ENCODE measurements around the gene SH3GLB1. TPM values are rescaled to one million over a fixed set of nuclear protein-coding genes. Genes with fewer than 3 reads are reported as not detected.

SH3GLB1 gene
- total and polyA plus RNA-seq, 2 of the 13 experiments (the other 11 are each of a cell fraction or from before 2014, with no cell fraction given): 26.0 to 41.5 TPM

GRCh38 chr1:86774305-86775295 is 70.2 kb downstream of the SH3GLB1 start (continued):
- TF ChIP-seq, protein P1, sequence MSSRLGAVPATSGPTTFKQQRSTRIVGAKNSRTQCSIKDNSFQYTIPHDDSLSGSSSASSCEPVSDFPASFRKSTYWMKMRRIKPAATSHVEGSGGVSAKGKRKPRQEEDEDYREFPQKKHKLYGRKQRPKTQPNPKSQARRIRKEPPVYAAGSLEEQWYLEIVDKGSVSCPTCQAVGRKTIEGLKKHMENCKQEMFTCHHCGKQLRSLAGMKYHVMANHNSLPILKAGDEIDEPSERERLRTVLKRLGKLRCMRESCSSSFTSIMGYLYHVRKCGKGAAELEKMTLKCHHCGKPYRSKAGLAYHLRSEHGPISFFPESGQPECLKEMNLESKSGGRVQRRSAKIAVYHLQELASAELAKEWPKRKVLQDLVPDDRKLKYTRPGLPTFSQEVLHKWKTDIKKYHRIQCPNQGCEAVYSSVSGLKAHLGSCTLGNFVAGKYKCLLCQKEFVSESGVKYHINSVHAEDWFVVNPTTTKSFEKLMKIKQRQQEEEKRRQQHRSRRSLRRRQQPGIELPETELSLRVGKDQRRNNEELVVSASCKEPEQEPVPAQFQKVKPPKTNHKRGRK (CRISPR knock-in tag; IDR thresholded peaks at IDR 0.05): no peak
- TF ChIP-seq REL (CRISPR knock-in tag; conservative IDR thresholded peaks at IDR 0.05) (no peak), TRIM24 (CRISPR knock-in tag; IDR thresholded peaks at IDR 0.05) (no peak), NCOA2 (CRISPR knock-in tag; IDR thresholded peaks at IDR 0.05) (peak; percentile 96), NFYC (CRISPR knock-in tag; IDR thresholded peaks at IDR 0.05) (peak; percentile 9; the same call in 1 of the 2 replicates), ZNF761 (CRISPR knock-in tag; conservative IDR thresholded peaks at IDR 0.05) (no peak), ZNF781 (CRISPR knock-in tag; IDR thresholded peaks at IDR 0.05; ENCODE audit: borderline replicate concordance, not compliant biosample characterization) (no peak), PHB2 (IDR thresholded peaks at IDR 0.05; ENCODE audit: partially characterized antibody) (no peak), KLF9 (CRISPR knock-in tag; IDR thresholded peaks at IDR 0.05; ENCODE audit: low read depth) (no peak), ZNF577 (CRISPR knock-in tag; IDR thresholded peaks at IDR 0.05; ENCODE audit: borderline replicate concordance, low read depth) (no peak), MAFF (IDR thresholded peaks at IDR 0.05; ENCODE audit: low read depth, low read length) (no peak), TSC22D2 (CRISPR knock-in tag; IDR thresholded peaks at IDR 0.05; ENCODE audit: borderline replicate concordance) (no peak), KLF13 (CRISPR knock-in tag; IDR thresholded peaks at IDR 0.05) (no peak), RAD21 (CRISPR knock-in tag; IDR thresholded peaks at IDR 0.05) (peak; percentile 6; the same call in 1 of the 2 replicates), NBN (conservative IDR thresholded peaks at IDR 0.05) (no peak), ERF (CRISPR knock-in tag; IDR thresholded peaks at IDR 0.05) (no peak), MATR3 (CRISPR knock-in tag; IDR thresholded peaks at IDR 0.05) (no peak), FOXO1 (CRISPR knock-in tag; IDR thresholded peaks at IDR 0.05) (peak; percentile 55), ZNF616 (CRISPR knock-in tag; IDR thresholded peaks at IDR 0.05; ENCODE audit: low read depth) (no peak), HNRNPH1 (optimal IDR thresholded peaks at IDR 0.05; ENCODE audit: low read depth, low read length) (no peak), ZNF550 (CRISPR knock-in tag; IDR thresholded peaks at IDR 0.05; ENCODE audit: borderline replicate concordance) (no peak), ZNF225 (CRISPR knock-in tag; IDR thresholded peaks at IDR 0.05) (no peak), SOX13 (IDR thresholded peaks at IDR 0.05) (peak; percentile 58), SOX13 (CRISPR knock-in tag; conservative IDR thresholded peaks at IDR 0.05 in 1 of 2, IDR thresholded peaks at IDR 0.05 in 1 of 2) (peak in 1 of 2 experiments; percentile 85; a peak in 2 of 4 replicates), ZBTB26 (CRISPR knock-in tag; IDR thresholded peaks at IDR 0.05; ENCODE audit: borderline replicate concordance) (no peak), ZKSCAN1 (IDR thresholded peaks at IDR 0.05; ENCODE audit: low read length) (no peak), TBL1XR1 (IDR thresholded peaks at IDR 0.05; ENCODE audit: borderline replicate concordance, low read length, partially characterized antibody) (peak; percentile 4)
- TF ChIP-seq, protein P2, sequence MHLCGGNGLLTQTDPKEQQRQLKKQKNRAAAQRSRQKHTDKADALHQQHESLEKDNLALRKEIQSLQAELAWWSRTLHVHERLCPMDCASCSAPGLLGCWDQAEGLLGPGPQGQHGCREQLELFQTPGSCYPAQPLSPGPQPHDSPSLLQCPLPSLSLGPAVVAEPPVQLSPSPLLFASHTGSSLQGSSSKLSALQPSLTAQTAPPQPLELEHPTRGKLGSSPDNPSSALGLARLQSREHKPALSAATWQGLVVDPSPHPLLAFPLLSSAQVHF (CRISPR knock-in tag; IDR thresholded peaks at IDR 0.05): no peak
